NCI-H2227 treated with DMSO at 0.1 percent for 48 hours (cell line): Measurements from ENCODE around the gene LCN2.
"Not testable (repeated sequence)": the region's sequence is repeated elsewhere in the genome, so short reads cannot be mapped to it uniquely, and the experiment has no call there.

ENCODE experiments used
- DNase-seq: peaks from one replicate; lab custom pipeline; 2025; lab: John Stamatoyannopoulos, UW

The LCN2 gene

DNA sequence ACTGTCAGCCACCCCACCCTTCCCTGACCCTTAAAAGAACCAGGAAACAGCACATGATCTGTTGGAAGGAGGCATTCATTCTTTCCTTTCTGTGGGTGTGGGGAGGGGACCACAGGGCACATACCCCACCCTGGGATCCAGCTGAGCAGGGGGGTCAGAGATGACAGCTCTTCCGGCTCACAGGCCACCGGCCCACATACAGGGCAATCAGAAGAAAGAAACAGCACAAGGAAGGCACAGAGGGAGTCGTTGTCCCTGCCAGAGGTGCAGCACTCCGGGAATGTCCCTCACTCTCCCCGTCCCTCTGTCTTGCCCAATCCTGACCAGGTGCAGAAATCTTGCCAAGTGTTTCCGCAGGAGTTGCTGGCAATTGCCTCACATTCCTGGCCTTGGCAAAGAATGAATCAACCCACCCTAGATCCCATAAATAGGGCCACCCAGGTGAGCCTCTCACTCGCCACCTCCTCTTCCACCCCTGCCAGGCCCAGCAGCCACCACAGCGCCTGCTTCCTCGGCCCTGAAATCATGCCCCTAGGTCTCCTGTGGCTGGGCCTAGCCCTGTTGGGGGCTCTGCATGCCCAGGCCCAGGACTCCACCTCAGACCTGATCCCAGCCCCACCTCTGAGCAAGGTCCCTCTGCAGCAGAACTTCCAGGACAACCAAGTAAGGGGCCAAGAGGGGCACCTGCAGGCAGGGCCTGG lies at the start of gene LCN2:
TSS of gene LCN2 (plus strand) at position 453 of the 701 bp plus-strand sequence. CDS start at position 526, 73 bp downstream.
- DNase-seq, result no peak

DNA sequence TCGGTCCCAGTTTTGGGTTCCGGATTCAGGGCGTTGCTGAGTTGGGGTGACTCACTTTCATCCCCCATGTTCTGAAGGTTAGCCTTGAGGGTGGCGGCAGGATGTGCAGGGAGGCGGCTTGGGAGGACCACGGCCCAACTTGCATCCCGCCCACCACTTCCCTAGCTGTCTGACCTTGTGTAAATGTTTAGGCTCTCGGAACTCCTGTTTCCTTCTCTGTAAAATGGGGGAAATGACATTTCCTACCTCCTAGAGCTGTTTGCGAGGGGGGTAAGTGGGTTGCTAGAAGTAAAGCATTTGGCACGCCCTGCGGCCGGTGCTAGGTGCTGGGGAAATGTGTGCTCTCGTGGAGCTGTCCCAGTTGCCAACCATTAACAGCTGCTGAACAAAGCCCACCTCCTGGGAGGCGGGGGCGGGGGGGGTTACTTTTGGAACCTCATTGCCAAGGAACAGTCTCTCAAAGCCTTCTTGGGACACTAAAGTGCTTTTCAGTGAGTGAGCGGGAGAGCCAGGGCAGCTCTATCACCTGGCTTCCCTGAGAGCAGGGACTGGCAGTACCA lies 49.2 kb upstream of the LCN2 start:
- no peak for DNase-seq

DNA sequence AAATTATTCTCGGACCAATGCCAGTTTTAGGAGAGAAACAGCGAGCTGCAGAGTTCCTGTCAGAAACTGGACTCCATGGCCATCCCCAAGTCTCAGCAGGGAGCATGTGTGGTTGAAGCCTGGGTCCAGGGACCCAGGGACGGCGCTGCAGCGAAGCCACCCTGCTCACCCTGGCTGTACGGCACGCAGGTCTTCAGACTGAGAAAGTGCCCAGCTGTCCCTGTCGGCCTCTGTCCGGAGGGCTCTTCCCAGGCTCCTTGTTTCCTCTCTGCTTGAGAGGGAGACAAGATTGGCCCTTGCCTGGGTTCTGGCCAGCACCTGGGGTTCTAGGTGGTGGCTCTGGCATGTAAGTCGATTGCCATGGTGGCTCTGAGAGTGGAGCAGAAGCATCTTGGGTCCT lies 48.7 kb upstream of the LCN2 start:
- no peak for DNase-seq

DNA sequence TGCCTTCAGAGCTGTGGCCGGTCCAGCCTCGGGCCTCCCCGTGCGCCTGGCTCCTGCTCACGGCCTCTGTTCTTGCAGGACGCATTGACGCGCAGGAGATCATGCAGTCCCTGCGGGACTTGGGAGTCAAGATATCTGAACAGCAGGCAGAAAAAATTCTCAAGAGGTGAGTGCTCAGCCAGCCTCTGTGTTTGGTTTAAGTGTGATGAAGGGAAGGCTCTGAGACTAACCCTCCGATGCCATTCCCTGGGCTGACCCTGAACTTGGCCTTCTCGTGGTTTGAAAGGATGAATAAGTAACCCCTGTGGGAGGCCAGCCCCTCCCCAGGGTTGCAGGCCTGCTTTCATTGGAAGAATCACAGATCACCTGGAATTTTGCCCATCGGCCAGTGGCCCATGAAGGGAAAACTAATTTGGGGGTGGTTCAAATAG lies 48.0 kb upstream of the LCN2 start:
- no peak for DNase-seq

GRCh38 chr9:128101690-128102089 lies 47.6 kb upstream of the LCN2 start:
- DNase-seq, result no peak

GRCh38 chr9:128102196-128102595 lies 47.1 kb upstream of the LCN2 start:
- no peak for DNase-seq

DNA sequence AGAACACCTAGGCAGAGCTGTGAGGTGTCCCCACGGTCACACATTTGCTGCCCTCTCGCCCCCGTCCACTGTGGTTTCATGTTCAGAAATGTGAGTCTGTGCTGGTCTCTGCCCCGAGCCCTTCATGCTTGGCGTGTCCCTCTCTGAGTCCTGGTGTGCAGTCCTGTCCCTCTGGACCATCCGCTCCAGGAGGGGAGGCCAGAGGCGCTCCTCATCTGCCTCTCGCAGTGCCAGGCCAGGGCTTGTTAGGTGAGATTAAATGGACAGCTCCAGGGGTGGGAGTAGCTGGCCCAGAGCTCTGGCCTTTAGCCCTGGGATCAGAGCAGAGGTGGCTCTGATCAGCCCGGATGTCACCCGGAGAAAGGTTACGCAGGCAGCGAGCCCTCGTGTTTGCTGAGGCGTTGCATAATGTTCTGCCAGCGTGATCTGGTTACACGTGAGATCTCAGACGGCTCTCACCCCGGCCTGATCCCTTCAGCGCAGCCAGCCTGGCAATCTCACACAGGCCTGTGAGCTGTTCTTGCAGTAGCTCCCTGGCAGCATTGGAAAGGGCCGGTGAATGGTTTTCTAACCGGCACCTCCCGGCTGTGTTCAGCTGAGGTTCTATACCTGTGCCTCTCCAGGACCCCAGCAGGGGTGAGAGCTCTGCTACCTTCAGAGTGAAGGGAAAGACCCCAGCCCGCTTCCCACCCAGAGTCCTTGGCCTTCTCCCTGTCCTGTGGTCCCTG lies 46.2 kb upstream of the LCN2 start:
- DNase-seq, result no peak

- no peak for DNase-seq
These were observed 45.7 kb upstream of the LCN2 start for GRCh38 chr9:128103589-128103962.

DNA sequence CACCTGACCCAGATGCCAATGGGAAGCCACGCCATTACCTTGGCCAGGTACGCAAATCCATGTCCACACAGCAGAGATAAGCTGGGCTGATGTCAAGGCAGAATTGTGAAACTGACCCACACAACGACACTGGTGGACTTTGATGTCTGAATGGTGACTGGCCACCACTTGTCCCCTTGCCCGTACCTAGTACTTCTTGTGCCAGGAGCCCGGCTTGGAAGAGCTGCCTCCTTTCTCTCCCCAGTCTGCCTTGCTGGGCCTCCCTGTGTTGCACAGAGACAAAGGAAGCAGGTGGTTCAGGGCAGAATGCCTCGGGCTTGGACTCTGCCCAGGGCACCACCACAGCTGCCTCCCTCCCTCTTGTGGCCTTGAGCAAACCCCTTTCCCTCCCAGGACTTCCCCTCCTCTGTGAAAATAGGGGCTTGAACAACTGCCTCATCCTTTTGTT lies 45.1 kb upstream of the LCN2 start:
- DNase-seq, result no peak

- DNase-seq, result no peak
These were observed 43.6 kb upstream of the LCN2 start for GRCh38 chr9:128105538-128106175.

- no peak for DNase-seq
These were observed 42.9 kb upstream of the LCN2 start for GRCh38 chr9:128106181-128106939.

GRCh38 chr9:128106940-128107467 lies 42.2 kb upstream of the LCN2 start:
- no peak for DNase-seq

DNA sequence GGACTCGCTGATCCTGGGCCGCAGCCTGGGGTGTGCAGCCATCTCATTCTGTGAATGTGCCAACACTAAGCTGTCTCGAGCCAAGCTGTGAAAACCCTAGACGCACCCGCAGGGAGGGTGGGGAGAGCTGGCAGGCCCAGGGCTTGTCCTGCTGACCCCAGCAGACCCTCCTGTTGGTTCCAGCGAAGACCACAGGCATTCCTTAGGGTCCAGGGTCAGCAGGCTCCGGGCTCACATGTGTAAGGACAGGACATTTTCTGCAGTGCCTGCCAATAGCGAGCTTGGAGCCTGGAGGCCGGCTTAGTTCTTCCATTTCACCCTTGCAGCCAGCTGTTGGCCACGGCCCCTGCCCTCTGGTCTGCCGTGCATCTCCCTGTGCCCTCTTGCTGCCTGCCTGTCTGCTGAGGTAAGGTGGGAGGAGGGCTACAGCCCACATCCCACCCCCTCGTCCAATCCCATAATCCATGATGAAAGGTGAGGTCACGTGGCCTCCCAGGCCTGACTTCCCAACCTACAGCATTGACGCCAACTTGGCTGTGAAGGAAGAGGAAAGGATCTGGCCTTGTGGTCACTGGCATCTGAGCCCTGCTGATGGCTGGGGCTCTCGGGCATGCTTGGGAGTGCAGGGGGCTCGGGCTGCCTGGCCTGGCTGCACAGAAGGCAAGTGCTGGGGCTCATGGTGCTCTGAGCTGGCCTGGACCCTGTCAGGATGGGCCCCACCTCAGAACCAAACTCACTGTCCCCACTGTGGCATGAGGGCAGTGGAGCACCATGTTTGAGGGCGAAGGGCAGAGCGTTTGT lies 41.6 kb upstream of the LCN2 start:
- DNase-seq, result no peak

DNA sequence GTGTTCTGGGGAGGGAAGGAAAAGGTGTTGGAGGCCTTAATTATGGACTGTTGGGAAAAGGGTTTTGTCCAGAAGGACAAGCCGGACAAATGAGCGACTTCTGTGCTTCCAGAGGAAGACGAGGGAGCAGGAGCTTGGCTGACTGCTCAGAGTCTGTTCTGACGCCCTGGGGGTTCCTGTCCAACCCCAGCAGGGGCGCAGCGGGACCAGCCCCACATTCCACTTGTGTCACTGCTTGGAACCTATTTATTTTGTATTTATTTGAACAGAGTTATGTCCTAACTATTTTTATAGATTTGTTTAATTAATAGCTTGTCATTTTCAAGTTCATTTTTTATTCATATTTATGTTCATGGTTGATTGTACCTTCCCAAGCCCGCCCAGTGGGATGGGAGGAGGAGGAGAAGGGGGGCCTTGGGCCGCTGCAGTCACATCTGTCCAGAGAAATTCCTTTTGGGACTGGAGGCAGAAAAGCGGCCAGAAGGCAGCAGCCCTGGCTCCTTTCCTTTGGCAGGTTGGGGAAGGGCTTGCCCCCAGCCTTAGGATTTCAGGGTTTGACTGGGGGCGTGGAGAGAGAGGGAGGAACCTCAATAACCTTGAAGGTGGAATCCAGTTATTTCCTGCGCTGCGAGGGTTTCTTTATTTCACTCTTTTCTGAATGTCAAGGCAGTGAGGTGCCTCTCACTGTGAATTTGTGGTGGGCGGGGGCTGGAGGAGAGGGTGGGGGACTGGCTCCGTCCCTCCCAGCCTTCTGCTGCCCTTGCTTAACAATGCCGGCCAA lies 40.8 kb upstream of the LCN2 start:
- DNase-seq, result no peak

DNA sequence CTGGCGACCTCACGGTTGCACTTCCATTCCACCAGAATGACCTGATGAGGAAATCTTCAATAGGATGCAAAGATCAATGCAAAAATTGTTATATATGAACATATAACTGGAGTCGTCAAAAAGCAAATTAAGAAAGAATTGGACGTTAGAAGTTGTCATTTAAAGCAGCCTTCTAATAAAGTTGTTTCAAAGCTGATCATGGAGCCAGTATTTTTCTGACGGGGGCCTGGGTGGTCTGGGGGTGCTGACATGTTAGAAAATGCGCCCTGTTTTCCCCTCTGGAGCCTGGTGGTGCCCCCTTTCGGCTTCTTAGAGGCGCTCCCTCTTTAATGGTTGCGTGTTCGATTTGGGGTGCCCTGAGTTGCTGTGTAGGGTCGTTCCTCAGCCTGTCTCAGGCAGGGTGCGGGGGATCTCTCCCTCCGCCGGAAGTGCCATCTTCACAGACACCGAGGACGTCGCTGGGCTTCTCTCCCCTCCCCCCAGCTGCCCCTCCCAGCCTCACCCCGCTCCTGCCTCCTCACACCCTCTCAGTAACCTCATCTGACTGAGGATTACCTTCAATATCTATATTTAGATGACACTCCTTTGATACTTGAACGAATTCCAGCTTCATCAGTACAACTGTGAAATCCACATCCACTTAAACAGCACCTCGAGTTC lies 40.1 kb upstream of the LCN2 start:
- no peak for DNase-seq

- DNase-seq, result not testable (repeated sequence)
These were observed 37.5 kb upstream of the LCN2 start for GRCh38 chr9:128111726-128112125.

DNA sequence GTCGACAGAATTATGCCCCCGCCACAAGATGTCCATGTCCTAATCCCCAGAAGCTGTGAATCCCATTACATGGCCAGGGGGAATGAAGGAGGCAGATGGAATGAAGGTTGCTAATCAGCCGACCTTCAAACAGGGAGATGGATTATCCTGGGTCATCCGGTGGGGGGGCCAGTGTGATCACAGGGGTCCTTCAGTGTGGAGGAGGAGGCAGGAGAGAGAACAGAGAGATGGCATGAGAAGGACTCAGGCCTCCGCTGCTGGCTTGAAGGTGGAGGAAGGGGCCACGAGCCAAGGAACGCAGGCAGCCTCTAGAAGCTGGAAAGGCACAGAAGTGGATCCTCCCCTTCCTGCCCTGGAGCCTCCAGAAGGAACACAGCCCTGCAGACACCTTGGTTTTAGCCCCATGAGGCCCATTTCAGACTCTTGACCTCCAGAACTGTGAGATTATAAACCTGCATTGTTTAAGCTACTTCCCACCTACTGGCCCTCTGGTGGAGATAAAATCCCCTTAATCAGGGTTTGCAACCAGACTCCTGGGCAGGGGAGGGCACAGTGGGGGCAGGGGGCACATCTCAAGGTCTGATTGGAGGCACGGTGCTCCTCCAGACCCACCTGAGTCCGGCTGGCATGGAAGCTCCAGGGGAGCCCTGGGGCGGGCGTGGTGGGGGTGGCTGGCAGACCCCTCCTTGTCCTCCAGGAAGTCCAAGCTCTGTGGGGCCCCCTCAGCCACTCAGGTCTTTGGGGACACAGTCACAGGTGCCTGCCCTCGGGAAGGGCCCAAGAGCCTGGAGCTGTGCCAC lies 35.5 kb upstream of the LCN2 start:
- no peak for DNase-seq

DNA sequence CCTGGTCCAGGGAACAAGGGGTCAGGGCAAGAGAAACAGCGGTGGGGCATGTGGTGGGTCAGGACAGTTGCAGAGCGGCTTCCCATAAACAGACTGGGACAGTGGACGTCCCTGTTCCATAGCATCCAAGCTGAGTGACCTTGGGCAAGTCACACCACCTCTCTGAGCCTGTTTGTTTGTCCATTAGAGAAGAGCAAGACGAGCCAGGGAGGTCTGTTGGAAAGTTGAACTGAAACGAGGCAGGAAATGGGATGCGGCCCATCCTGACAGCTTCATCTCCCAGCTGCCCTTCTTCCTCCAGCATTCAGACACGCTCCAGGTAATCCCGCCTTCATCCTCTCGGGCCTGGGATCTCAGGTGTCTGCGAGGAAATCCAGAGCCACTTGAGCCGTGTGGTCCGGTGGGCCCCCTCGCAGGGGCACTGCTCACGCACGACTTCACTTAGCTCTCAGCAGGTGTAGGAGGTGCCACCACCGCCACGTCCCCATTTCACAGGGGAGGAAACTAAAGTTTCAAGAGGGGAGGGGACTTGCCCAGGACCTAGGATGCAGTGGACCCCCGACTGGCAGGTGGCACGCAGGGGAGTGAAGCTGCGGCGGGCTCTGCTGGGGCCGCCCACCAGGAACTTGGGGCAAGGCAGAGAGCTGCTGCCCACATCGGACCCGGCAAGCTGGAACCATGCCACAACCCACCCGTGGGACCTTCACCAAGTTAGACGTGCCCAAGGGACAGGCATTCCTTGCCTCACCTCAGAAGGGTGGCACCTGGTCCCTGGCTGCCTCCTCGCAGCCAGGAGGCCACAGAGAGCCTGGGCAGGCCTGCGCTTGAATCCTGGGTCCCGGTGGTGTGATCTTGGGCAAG lies 34.7 kb upstream of the LCN2 start:
- DNase-seq, result no peak
